Measurements from ENCODE around the gene KNDC1.

The KNDC1 gene

DNA sequence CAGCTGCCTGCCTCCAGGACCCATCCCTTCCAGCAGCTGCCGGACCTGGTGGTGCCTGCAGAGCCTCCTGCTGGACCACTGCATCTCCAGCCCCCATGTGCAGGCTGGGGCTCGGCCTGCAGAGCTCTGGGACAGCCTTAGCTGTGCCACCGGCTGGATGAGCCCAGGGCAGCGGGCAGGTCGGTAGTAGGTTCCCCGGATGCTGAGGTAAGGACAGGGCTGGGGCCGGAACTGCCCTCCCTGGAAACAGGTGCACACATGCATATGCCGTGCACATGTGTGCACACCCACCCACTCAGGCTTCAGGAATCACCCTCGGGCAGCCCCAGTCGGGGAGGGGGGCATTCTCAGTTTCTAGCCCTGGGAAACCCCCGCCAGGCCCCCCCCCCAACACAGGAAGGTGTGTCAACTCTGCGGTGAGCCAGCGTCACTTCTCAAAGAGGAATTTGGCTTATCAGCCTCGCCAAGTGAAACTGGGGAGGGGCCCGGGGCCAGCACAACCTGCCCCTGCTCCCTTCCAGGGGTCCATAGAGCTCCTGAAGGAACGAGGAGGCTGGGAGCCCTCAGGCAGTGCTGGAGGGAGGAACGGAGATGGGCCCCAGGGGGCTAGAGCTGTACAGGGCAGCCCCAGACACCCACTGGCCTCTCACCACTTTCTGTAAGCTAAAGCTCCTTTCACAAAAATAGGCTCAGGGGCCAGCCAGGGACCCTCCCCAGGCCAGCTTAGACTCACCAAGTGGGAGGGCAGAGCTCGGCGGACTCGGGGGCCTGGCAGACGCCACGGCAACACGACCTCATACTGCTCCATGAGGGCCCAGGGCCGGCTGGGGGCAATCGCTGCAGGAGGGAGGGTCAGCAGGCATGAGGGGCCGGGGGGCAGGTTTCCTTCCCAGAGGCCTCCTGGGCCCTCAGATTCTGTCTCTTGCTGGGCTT is 115.0 kb downstream of the KNDC1 start:
- peak overlapping the region; percentile 84 for H3K4me3 Mint-ChIP-seq
- no peaks in the 10 kb centered on the region for H3K27me3 Mint-ChIP-seq
- H3K36me3 Mint-ChIP-seq (ENCODE audit: low read depth), result peaks cover 2% of the 10 kb centered on the region
- H3K4me1 Mint-ChIP-seq, result peaks cover 33% of the 10 kb centered on the region
- peak overlapping the region; percentile 80 for H3K27ac Mint-ChIP-seq
- peak; percentile 62 for ATAC-seq
- DNase-seq, result peak; percentile 84
- H3K9me3 Mint-ChIP-seq, result no peaks in the 10 kb centered on the region

DNA sequence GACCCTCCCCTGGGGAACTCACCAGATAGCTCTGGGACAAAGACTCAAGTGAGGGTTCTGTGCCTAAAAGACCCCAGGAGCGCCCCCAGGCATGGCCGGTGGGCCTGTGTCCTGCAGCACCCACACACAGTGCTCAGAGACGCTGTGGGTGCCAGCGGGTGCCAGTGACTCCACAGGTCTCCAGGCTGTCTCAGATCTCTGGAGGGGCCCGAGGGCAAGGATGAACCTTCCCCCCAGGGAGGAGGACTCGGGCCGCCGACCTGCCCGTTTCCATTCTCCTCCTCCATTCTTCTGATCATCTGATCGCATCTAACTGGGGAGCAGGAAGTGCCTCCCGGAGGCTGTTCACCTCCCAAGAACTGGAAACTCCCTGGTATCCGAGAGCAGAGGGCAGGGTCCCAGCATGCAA is 115.7 kb downstream of the KNDC1 start:
- H3K27me3 Mint-ChIP-seq, result no peaks in the 10 kb centered on the region
- peaks cover 33% of the 10 kb centered on the region for H3K4me1 Mint-ChIP-seq
- H3K36me3 Mint-ChIP-seq (ENCODE audit: low read depth), result peaks cover 2% of the 10 kb centered on the region
- peak overlapping the region; percentile 84 for H3K4me3 Mint-ChIP-seq
- DNase-seq (peak; percentile 71), ATAC-seq (peak; percentile 53)
- H3K27ac Mint-ChIP-seq, result peak overlapping the region; percentile 76
- no peaks in the 10 kb centered on the region for H3K9me3 Mint-ChIP-seq

All from activated naive CD8-positive, alpha-beta T cell treated with anti-CD3 and anti-CD28 coated beads, Interleukin-2, amount 50 U/mL, for 24 hours (primary cell).